ENCODE results near the gene SLC2A14. TPM values are rescaled to one million over a fixed set of nuclear protein-coding genes. Genes with fewer than 3 reads are reported as not detected.

Gene SLC2A14
- total RNA-seq, 3 donors from 2014 or later, result 0.41 to 0.81 (median 0.47) TPM

DNA sequence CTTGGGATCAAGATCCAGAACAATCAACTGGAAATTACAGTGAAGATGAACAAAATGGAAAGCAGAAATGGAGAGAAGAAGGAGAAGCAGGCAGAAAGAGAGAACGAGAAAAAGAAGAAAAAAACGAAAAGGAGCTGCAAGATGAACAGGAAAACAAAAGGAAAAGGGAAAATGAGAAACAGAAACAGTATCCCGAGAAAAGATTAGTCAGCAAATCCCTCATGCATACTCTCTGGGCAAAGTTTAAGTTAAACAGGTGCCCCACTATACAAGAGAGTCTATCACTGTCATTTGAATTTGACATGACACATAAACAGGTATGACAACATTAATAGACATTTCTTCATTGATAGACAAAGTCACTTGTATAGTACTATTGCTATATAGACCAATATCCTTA, 102.7 kb downstream of the SLC2A14 start:
- TF ChIP-seq, protein P1, sequence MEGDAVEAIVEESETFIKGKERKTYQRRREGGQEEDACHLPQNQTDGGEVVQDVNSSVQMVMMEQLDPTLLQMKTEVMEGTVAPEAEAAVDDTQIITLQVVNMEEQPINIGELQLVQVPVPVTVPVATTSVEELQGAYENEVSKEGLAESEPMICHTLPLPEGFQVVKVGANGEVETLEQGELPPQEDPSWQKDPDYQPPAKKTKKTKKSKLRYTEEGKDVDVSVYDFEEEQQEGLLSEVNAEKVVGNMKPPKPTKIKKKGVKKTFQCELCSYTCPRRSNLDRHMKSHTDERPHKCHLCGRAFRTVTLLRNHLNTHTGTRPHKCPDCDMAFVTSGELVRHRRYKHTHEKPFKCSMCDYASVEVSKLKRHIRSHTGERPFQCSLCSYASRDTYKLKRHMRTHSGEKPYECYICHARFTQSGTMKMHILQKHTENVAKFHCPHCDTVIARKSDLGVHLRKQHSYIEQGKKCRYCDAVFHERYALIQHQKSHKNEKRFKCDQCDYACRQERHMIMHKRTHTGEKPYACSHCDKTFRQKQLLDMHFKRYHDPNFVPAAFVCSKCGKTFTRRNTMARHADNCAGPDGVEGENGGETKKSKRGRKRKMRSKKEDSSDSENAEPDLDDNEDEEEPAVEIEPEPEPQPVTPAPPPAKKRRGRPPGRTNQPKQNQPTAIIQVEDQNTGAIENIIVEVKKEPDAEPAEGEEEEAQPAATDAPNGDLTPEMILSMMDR (IDR thresholded peaks at IDR 0.05), result no peak
- Histone ChIP-seq H3K9me3 (no peaks in the 10 kb centered on the region), H3K4me3 (no peak overlapping the region), H3K4me1 (ENCODE audit: low read depth) (no peaks in the 10 kb centered on the region), H3K36me3 (ENCODE audit: low read depth) (no peaks in the 10 kb centered on the region)
- no peak for ATAC-seq
- intact Hi-C loops (cut with DNase I, micrococcal nuclease), result no loop called here
- no peak for DNase-seq

Other genes with a start within 250 kb of the SLC2A14 start
- 1 to 10 TPM; 1.9 to 8.3 (median 5.3) TPM for gene APOBEC1, start 207.0 kb downstream of the SLC2A14 start, total RNA-seq
- not detected for gene GDF3, start 177.1 kb downstream of the SLC2A14 start, total RNA-seq
- not detected for gene DPPA3, start 161.5 kb downstream of the SLC2A14 start, total RNA-seq
- gene CLEC4C, start 125.5 kb downstream of the SLC2A14 start, total RNA-seq, result not detected
- gene NANOGNB, start 107.7 kb downstream of the SLC2A14 start, total RNA-seq, result not detected
- gene NANOG, start 83.5 kb downstream of the SLC2A14 start, total RNA-seq, result under 1 TPM in 1 of 3 donors, not detected in 2; 0.64 TPM
- 10 to 100 TPM; 11.9 to 19.9 (median 18.0) TPM for gene SLC2A3, start 63.3 kb upstream of the SLC2A14 start, total RNA-seq
- 10 to 100 TPM; 10.8 to 24.0 (median 12.3) TPM for gene FOXJ2, start 159.8 kb upstream of the SLC2A14 start, total RNA-seq
- 10 to 100 TPM in 2 of 3 donors, 1 to 10 TPM in 1; 2.8 to 15.5 (median 12.5) TPM for gene C3AR1, start 193.4 kb upstream of the SLC2A14 start, total RNA-seq
- gene NECAP1, start 209.4 kb upstream of the SLC2A14 start, total RNA-seq, result 10 to 100 TPM; 37.1 to 41.6 (median 39.5) TPM

Data from mucosa of descending colon (tissue), 3 donors.